Measurements from ENCODE around the gene CAP2.

Gene CAP2

GRCh38 chr6:17591287-17591686, 197.9 kb downstream of the CAP2 start:
- H3K9ac ChIP-seq (ENCODE audit: low read depth, low read length), result no peak overlapping the region
- no peaks in the 10 kb centered on the region for H3K4me1 ChIP-seq (ENCODE audit: control insufficient read depth, insufficient read depth, low read length)

DNA sequence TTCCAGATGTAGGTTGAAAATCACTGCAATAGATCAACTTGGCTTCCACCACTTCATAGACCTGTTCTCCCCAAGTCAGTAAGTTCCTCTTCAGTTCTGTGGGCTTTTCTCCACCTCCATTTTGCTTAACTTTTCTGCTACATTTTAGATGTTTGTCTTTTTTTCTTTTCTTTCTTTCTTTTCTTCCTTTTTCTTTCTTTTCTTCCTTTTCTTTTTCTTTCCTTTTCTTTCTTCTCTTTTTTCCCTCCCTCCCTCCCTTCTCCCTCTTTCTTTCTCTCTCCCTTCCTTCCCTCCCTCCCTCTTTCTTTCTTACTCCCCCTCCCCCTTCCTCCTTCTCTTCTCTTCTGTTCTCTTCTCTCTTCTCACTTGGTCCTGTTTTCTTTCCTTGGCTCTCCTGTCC, 199.9 kb downstream of the CAP2 start:
- Histone ChIP-seq H3K27me3 (ENCODE audit: control insufficient read depth, insufficient read depth, low read length) (no peaks in the 10 kb centered on the region), H3K4me1 (ENCODE audit: control insufficient read depth, insufficient read depth, low read length) (no peaks in the 10 kb centered on the region), H3K9ac (ENCODE audit: low read depth, low read length) (no peak overlapping the region), H3K36me3 (ENCODE audit: control insufficient read depth, insufficient read depth, low read length) (no peaks in the 10 kb centered on the region), H3K9me3 (ENCODE audit: control insufficient read depth, insufficient read depth, low read length) (no peaks in the 10 kb centered on the region), H3K4me3 (ENCODE audit: low read depth, low read length) (no peak overlapping the region)

More at GRCh38 chr6:17591287-17591686, 197.9 kb downstream of the CAP2 start:
- no peak overlapping the region for H3K4me3 ChIP-seq (ENCODE audit: low read depth, low read length)
- H3K9me3 ChIP-seq (ENCODE audit: control insufficient read depth, insufficient read depth, low read length), result no peaks in the 10 kb centered on the region
- no peaks in the 10 kb centered on the region for H3K27me3 ChIP-seq (ENCODE audit: control insufficient read depth, insufficient read depth, low read length)
- no peaks in the 10 kb centered on the region for H3K36me3 ChIP-seq (ENCODE audit: control insufficient read depth, insufficient read depth, low read length)

DNA sequence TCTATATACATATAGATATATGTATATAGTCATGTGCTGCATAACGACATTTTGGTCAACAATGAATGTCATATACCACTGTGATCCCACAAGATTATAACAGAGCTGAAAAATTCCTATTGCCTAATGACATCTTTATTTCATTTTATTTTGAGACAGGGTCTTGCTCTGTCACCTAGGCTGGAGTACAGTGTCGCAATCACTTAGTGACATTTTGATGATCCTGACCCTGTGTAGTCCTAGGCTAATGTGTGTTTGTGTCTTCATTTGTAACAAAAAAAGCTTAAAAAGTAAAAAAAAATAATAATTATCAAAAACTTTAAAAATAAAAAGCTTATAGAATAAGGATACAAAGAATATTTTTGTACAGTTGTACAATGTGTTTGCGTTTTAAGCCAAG, 202.7 kb downstream of the CAP2 start:
- Histone ChIP-seq H3K9ac (ENCODE audit: low read depth, low read length) (no peak overlapping the region), H3K4me3 (ENCODE audit: low read depth, low read length) (no peak overlapping the region), H3K36me3 (ENCODE audit: control insufficient read depth, insufficient read depth, low read length) (no peaks in the 10 kb centered on the region), H3K9me3 (ENCODE audit: control insufficient read depth, insufficient read depth, low read length) (no peaks in the 10 kb centered on the region), H3K4me1 (ENCODE audit: control insufficient read depth, insufficient read depth, low read length) (no peaks in the 10 kb centered on the region), H3K27me3 (ENCODE audit: control insufficient read depth, insufficient read depth, low read length) (no peaks in the 10 kb centered on the region)

- Histone ChIP-seq H3K36me3 (ENCODE audit: control insufficient read depth, insufficient read depth, low read length) (no peaks in the 10 kb centered on the region), H3K4me1 (ENCODE audit: control insufficient read depth, insufficient read depth, low read length) (peaks cover 4% of the 10 kb centered on the region), H3K9ac (ENCODE audit: low read depth, low read length) (peak within 1 kb of the TSS; percentile 47), H3K4me3 (ENCODE audit: low read depth, low read length) (peak within 1 kb of the TSS; percentile 75), H3K27me3 (ENCODE audit: control insufficient read depth, insufficient read depth, low read length) (no peaks in the 10 kb centered on the region), H3K9me3 (ENCODE audit: control insufficient read depth, insufficient read depth, low read length) (no peaks in the 10 kb centered on the region)
These were observed 206.6 kb downstream of the CAP2 start, which contains the start of gene FAM8A1 for GRCh38 chr6:17599877-17600526. FAM8A1 (plus strand) TSS chr6:17600302; CDS start chr6:17600410, 108 bp downstream.

DNA sequence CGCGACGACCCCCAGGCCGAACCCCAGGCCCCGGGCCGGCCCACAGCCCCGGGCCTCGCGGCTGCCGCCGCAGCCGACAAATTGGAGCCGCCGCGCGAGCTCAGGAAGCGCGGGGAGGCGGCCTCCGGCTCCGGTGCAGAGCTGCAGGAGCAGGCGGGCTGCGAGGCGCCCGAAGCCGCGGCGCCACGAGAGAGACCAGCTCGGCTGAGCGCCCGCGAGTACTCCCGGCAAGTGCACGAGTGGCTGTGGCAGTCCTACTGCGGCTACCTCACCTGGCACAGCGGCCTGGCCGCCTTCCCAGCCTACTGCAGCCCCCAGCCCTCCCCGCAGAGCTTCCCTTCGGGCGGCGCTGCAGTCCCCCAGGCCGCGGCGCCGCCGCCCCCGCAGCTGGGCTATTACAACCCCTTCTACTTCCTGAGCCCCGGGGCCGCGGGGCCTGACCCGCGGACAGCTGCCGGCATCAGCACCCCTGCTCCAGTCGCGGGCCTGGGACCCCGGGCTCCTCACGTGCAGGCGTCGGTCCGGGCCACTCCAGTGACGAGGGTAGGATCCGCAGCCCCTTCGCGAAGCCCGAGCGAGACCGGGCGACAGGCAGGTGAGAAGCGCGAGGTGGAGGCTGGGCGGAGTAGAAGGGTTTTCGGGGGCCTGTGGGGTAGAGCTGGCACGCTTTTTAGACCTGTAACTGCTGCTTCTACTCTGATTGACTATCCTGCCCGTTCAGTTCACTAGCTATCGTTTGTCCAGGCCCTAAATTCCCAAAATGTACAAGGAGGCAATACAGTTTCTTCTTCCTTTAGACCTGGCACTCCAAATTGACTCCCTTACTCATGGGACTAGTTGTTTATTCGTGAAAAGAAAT, 207.4 kb downstream of the CAP2 start:
- no peaks in the 10 kb centered on the region for H3K36me3 ChIP-seq (ENCODE audit: control insufficient read depth, insufficient read depth, low read length)
- H3K9ac ChIP-seq (ENCODE audit: low read depth, low read length), result peak overlapping the region; percentile 47
- H3K4me3 ChIP-seq (ENCODE audit: low read depth, low read length), result peak overlapping the region; percentile 75
- H3K9me3 ChIP-seq (ENCODE audit: control insufficient read depth, insufficient read depth, low read length), result no peaks in the 10 kb centered on the region
- no peaks in the 10 kb centered on the region for H3K27me3 ChIP-seq (ENCODE audit: control insufficient read depth, insufficient read depth, low read length)
- H3K4me1 ChIP-seq (ENCODE audit: control insufficient read depth, insufficient read depth, low read length), result peaks cover 4% of the 10 kb centered on the region

DNA sequence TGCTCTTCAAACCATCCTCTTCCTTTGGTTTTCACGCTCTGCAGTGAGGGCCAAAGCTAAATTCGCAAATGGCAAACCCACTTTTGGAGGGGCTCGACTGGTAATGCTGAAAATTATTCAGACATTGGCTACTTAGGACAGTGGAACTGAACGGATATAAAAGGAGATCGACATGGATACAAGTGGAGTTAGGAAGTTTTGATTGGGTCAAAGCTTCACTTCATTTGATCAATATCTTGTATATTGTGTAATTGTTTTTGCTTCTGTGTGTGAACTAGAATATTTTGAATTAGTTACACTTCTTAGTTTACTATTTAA, 207.9 kb downstream of the CAP2 start:
- no peaks in the 10 kb centered on the region for H3K9me3 ChIP-seq (ENCODE audit: control insufficient read depth, insufficient read depth, low read length)
- peaks cover under 1% of the 10 kb centered on the region for H3K36me3 ChIP-seq (ENCODE audit: control insufficient read depth, insufficient read depth, low read length)
- H3K9ac ChIP-seq (ENCODE audit: low read depth, low read length), result peak overlapping the region; percentile 47
- peaks cover 4% of the 10 kb centered on the region for H3K4me1 ChIP-seq (ENCODE audit: control insufficient read depth, insufficient read depth, low read length)
- H3K4me3 ChIP-seq (ENCODE audit: low read depth, low read length), result peak overlapping the region; percentile 75
- H3K27me3 ChIP-seq (ENCODE audit: control insufficient read depth, insufficient read depth, low read length), result no peaks in the 10 kb centered on the region

DNA sequence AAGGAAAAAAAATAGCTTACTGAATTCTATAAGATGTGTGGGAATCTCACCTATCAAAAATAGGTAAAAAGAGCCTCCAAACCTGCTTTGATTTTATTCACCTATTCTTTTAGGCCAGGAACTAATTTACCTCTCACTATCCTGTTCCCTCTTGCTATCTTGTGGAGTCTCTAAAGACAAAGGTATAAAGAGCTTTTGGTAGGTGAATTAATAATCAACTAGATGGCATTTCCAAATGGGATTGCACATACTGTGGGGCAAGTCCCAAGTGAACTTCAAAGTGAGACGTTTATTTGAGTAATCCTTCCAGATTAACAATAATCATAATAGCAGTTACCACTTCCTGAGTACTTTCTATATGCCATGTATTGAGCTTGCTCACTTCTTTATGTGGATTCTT, 209.5 kb downstream of the CAP2 start:
- H3K27me3 ChIP-seq (ENCODE audit: control insufficient read depth, insufficient read depth, low read length), result no peaks in the 10 kb centered on the region
- no peak overlapping the region for H3K9ac ChIP-seq (ENCODE audit: low read depth, low read length)
- H3K4me3 ChIP-seq (ENCODE audit: low read depth, low read length), result no peak overlapping the region
- H3K9me3 ChIP-seq (ENCODE audit: control insufficient read depth, insufficient read depth, low read length), result no peaks in the 10 kb centered on the region
- peaks cover 3% of the 10 kb centered on the region for H3K36me3 ChIP-seq (ENCODE audit: control insufficient read depth, insufficient read depth, low read length)
- H3K4me1 ChIP-seq (ENCODE audit: control insufficient read depth, insufficient read depth, low read length), result peaks cover 4% of the 10 kb centered on the region

- Histone ChIP-seq H3K4me1 (ENCODE audit: control insufficient read depth, insufficient read depth, low read length) (no peaks in the 10 kb centered on the region), H3K36me3 (ENCODE audit: control insufficient read depth, insufficient read depth, low read length) (peaks cover 3% of the 10 kb centered on the region)
These were observed 213.2 kb downstream of the CAP2 start for GRCh38 chr6:17606606-17607005.

More at GRCh38 chr6:17606606-17607005, 213.2 kb downstream of the CAP2 start:
- Histone ChIP-seq H3K9me3 (ENCODE audit: control insufficient read depth, insufficient read depth, low read length) (no peaks in the 10 kb centered on the region), H3K4me3 (ENCODE audit: low read depth, low read length) (no peak overlapping the region), H3K27me3 (ENCODE audit: control insufficient read depth, insufficient read depth, low read length) (no peaks in the 10 kb centered on the region), H3K9ac (ENCODE audit: low read depth, low read length) (no peak overlapping the region)
